GM12801 (cell line): ENCODE data around the gene STIM2.

ENCODE experiments used
- CTCF ChIP-seq: IDR thresholded peaks from one replicate; pipeline ENCODE4 v1.5.1; 2011; ENCODE audit warnings: control low read depth; ENCODE audit not compliant: insufficient read length; ENCODE audit errors: extremely low read depth

STIM2 gene

GRCh38 chr4:26858035-26858918 lies 2.4 kb upstream of the STIM2 start:
- no peak for TF ChIP-seq CTCF

GRCh38 chr4:26858947-26859401 lies 1.7 kb upstream of the STIM2 start:
- TF ChIP-seq CTCF: no peak

GRCh38 chr4:26859762-26860156 lies 882 bp upstream of the STIM2 start:
- TF ChIP-seq CTCF: no peak

GRCh38 chr4:26860922-26861433 lies 337 bp downstream of the STIM2 start:
- no peak for TF ChIP-seq CTCF

- no peak for TF ChIP-seq CTCF
Measured at GRCh38 chr4:26861434-26862186, 969 bp downstream of the STIM2 start.

- TF ChIP-seq CTCF: no peak
Measured at GRCh38 chr4:26862381-26862915, 1.8 kb downstream of the STIM2 start.

- TF ChIP-seq CTCF: no peak
Measured at GRCh38 chr4:26863512-26863911, 2.9 kb downstream of the STIM2 start.
